HG03064 (cell line): Measurements from ENCODE around the gene KAZN.

ENCODE experiments used
- ATAC-seq: cut with Tn5 transposase; IDR thresholded peaks from one replicate; pipeline ENCODE4 v1.9.1; 2021; ENCODE audit warnings: low read depth; ENCODE audit not compliant: unreplicated experiment

The KAZN gene

DNA sequence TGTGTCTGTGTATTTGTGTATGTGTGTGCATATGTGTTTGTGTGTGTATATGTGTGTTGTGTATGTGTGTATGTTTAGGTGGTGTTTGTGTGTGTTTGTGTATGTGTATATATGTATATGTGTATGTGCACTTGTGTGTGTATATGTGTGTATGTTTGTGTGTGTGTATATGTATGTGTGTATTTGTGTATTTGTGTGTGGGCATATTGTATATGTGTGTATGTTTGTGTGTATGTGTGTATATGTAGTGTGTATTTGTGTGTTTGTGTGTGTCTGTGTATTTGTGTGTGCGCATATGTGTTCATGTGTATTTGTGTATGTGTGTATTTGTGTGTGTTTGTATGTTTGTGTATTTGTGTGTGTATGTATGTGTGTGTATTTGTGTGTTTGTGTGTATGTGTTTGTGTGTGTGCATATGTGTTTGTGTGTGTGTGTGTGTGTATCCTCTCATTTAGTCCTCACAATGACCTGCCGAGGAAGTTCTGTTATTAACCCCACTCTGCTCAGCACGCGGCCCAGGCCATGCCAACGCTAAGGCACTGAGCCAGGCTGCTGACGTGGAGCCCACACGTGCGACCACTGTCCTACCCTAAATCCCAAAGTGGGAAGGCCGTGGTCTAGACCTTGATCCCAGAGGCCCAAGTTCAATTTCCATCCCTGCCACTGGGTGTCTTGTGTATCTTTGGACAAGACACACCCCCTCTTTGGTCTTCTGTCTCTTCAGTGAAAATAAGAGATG lies 511.8 kb downstream of the KAZN start:
- ATAC-seq, result no peak

DNA sequence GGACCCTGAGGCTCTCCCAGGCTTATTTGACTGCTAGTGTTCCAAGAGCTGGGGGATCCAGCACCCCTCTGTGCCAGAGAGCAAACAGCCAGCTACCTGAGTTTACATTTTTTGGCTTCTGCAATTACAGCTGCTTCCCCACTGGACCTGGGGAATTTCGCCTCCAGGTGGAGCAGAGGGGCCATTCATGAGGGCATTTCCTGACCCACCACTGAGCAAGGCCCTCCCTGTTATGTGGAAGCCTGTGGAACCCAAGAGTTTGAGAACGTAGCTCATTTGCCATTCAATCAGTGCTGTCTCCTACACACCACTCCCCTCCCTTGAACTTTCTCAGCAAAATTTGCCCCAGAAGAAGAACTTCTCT lies 512.4 kb downstream of the KAZN start:
- ATAC-seq, result no peak

DNA sequence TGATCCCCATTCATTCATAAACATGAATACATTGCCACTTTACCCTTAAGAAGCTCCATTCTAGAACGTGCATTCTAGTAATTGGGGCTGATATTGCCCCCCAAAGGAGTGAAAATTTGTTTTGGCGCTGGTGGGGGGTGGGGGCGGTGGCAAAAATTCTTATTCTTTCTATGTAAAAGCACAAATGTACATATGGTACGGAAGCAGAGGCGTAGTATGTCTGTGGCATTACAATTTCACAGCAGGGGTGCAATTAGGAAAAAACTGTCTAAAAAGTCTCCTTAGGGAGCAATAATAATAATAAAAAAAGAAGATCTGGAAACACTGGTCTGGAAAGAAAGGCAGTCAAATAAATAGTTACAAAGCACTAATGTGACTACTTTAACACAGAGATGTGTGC lies 514.7 kb downstream of the KAZN start:
- ATAC-seq, result no peak

DNA sequence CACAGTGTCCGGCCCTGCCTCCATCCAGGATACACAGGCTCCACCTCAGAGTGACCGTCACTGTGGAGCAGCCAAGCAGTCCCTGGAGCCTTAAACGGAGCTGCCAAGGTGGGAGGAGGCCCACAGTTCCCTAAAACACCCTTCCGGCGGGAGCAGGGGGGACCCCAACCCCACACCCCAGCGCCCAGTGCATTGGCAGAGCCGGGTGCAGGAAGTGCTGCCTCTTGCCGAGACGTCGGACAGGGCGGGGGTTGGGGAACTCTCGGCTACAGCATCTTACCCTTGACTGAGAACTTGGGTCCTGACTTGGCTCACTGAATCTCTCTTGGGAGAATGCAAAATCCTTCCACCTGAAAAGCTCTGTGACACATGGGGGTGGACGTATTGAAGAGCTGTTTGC lies 516.4 kb downstream of the KAZN start:
- ATAC-seq, result no peak

DNA sequence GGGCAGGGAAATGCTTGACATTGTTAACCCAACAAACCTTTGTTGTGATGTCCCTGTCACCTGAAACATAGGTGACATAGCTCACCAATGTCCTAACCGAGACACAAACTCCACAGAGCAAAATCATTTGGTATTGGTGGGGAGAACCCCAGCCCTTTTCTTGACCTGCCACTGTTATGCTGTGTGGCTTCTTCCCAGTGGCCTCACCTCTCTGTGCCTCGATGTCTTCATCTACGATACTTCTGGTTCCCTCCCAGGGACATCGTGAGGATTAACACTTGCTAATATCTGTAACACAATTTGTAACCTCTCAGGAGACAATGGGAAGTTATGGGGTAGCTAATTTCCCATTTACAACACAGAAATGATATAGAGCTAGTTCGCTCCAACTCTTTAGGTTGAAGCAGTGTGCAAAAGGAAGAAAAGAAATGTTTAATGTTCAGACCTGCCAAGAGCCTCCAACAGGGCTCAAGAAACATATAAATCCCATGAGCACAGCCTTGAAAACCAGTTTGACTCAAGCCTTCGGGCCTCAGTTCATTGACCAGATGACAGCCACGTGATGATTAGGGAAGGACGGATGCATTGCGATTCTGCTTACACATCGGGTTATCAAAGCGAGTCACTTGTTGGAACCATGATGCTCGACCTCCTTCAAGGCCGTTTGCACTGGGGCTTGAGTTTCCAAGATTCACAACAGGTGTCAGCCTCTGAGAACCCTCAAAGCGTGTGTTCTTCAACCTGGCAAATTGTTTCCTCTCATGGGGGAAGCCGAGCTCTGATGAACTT lies 517.3 kb downstream of the KAZN start:
- ATAC-seq, result no peak

DNA sequence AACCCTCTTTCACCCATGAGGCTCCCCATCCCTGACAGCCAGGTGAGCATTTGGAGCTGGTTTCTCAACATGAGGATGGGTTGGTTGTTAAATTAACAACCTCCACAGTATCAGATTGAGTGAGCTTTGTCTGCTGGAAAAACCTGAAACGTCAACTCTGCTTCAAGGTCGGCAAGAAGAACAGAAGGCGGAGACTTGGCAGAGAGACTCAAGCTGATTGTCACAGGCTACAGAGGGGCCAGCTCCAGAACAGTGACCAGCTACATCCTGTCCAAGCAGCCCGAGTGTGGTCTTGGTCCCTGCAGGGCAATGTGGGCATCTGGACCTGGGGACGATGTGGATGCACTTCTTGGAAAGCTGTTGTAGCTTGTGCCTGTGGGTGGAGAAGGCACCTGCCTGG lies 518.5 kb downstream of the KAZN start:
- ATAC-seq, result no peak

DNA sequence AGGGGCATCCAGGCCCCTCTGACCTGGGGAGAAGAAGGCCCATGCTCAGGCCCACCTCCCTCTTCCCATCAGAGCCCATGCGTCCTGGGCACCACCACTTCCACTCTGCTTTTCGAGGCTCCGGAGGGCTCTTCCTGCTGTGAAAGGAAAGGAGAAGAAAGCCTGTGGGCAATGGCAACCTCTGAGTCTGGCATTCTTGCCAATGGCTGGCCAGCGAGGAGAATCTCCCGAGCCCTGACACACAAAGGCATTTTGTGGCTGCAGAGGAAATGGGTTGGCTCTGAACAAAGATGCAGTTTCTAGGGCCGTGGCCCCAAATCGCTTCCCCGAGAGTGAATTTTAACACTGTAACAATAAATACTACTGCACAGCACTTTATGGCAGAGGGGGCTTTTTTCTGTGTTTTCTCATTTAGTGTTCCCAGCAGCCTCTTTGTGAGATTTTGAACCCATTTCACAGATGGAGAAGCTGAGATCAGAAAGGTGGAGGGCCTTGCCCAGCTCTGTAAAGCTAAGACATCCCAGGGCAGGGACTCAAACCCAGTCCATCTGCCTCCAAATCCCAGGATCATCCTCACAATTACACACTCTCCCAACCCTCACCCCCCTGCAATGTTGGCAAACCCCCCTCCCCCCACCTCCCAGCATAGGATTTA lies 519.3 kb downstream of the KAZN start:
- ATAC-seq, result no peak

DNA sequence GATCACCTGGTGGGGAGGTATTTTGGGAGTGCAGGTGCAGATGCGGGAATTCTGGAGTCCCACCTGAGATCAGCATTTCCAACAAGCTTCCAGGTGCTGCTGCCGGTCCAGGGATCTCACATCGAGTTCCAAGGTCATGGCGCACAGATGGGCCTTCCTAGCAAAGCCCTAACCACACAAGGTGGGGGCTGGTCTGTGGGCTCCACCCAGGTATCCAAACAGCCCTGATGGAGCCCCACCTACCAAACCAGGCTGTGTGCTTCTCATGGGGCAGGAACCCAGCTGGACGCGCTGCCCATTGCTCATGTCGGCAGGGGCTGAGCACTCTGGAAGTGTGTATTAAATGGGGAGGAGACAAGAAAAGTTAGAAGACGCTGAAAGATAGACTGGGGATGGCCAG lies 520.1 kb downstream of the KAZN start:
- ATAC-seq, result no peak

DNA sequence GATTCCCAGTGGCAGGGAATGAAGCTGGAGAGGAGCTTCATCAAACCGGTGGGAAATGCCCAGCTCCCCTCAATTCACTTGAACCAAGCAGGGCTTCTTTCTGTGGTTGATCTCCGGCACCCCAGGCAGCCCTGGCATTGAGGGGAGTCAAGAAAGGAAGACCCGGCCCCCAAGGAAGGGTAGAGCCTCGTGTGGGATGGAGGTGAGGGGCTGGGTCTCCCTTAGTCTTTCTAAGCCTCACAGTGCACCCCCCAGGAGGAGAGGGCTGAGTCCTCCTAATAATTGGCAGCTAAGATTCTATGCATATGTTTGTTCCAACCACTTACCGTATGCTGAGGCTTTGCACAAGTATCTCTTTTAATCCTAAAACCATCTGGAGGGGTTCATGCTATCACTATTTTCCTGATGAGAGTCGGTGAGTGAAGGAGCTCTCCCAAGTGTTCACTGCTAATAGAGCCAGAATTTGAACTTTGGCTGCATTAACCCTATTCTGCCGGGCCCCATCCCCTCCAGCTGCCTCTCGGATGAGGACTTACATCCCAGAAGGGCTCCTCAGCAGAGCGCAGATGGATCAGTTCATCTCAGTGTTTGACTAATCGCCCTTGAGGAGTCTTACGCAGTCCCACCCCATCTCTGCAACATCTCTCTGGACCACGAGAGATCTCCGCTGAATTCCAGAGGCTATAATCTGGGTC lies 521.9 kb downstream of the KAZN start:
- ATAC-seq, result no peak

DNA sequence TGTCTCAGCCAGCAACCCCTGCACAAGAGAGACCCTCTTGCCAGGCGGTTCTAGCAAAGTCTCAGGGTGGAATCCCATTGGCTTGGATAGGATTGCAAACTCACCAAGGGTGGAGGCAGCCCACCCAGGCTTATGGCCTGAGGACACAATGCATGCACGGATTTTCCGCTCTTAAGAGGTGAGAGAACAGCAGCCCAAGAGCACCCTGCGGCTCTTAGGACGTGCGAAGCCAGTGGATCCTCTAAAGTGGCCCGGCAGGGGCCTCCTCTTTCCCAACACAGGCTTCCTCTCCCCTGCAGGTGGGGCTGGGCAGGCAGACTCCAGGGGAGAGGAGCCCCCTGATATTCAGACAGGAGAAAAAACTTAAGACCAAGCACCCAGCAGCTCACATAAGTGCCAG lies 523.8 kb downstream of the KAZN start:
- no peak for ATAC-seq

DNA sequence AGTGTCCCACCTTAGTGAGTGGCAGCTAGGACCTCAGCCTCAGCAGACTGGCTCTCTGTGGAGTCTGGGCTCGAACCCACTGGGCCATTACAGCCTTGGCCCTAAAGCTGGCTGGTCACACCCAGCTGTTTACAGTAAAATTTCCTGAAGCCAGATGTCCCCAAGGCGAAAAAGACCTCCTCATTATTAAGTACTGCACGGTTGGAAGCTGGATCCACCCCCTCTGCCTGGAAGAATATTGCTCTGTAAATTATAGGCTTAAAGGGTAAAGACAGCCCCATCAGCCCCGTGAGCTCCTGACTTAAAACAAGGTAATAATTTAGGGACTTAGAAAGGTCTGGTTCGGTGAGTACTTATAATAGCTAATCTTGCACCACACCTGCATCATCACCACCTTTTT lies 524.8 kb downstream of the KAZN start:
- no peak for ATAC-seq

DNA sequence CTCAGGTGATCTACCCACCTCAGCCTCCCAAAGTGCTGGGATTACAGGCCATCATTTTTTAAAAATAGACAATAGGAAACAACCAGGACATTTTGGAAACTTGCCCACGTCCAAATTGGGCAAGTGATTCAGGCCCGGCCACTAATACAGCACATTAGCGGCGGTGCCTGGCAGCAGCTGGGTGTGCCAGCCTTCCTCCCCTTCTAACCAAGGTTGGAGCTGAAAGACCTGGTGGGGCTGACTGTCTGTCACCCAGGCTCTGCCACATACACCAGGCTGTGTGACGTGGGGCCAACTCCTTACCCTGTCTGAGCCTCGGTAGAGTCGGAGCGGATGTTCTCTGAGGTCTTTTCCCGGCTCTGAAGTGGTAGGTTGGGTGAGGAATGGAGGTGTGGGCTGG lies 525.4 kb downstream of the KAZN start:
- no peak for ATAC-seq

DNA sequence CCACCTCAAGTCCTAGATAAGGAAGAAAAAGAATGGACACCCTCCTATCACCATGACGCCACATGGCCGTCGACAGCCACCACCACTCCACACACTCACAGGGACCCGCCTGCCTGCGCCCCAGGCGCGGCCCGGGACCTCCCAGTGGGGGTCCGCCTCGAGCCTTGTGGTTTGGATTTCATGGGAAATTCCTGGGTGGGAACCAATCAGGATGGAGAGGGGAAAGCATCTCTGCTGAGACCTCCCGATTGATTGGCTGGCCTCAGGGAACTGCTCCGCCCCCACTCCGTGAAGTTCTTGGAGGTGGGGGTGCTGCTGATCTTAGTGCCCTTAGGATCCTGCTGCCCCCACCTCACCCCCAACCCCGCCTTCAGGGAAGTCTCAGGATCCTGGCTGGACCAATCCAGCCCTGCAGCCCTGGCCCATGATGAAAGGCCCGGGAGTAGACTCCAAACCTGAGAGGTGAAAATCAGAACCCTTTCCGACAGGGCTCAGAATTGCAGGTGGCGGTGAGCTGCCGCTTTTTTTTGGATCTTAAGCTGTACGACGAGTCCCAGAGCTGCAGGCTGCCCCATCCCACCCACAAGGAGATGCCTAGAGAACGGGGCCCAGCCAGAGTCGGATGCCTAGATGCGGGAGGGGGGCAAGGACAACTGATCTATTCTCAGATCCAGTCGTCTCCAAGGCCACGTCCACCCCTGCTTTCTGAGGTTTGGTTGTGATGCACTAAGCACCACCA lies 526.0 kb downstream of the KAZN start:
- ATAC-seq, result no peak

DNA sequence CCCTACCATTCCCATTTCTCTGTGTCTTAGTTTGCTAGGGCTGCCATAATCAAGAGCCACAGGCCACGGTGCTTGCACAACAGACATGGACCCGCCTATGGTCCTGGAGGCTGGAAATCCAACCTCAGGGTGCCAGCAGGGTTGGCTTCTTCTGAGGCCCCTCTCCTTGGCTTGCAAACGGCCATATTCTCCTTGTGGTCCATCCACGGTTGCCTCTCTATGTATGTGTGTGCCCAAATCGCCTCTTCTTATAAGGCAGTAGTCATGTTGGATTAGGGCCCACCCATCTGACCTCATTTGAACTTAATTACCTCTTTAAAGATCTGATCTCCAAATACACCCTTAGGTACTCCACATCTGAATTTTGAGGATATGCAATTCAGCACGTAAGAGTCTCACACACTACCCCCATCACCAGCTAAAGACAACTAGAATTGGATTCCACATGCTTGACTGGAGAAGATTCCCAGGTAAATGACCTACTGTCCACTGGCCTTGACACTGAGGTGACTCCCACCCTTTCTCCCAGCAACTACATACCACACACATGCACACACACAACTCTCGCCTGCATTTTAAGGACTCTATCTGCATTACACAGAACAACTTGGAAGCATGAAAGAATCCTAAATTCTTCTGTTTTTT lies 526.7 kb downstream of the KAZN start:
- ATAC-seq, result no peak

DNA sequence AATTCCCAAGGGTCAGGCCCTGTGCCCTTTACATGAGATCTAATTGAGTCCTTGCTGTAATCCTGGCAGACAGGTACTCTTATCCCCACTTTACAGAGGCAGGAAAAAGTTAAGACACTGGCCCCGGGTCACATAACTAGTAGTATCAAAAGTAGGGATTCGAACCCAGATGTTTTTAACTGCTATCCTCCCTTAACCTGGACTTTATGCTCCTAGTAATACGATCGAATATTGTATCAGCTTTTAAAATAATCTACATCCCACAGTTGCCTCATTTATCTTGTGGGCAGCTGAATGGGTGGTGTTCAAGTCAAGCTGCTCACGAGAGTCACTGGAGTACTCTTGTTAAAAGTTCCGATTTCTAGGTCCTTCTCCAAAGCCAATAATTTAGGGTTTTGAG lies 529.6 kb downstream of the KAZN start:
- no peak for ATAC-seq

DNA sequence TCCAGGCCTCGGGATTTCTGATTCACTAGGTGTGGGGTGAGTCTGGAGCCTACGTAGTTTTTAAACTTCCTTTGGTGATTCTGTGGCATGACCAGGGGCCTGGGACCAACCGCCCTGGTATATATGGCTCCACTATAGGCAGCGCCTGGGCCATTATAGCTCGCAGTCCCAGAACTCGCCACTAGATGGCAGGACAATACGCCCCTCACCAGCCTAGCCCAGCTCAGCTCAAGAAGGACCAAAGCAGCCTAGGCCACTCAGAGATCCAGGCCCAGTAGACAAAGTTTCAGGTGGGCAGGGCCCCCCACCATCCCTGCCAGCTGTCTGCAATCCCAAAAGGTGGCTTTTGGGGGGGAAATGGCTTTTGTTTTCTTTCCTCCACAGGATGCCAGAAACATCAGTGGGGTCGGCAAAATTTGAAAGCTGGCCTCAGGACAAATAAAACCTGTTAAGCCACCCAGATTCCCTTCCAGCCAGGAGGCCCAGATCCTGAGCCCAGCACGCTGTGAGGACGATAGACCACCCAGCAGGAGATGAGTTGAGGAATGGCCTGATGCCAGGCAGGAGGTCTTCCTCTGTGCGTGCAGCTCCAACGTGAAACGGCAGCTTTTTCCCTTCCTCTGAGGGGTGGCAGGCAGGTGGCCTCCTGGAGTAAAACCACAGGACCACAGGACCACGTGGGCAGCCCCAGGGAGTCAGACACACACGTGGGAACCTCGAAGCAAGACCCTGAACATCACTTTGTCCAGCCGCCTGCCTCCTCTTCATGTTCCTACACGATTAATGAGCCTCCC lies 530.2 kb downstream of the KAZN start:
- no peak for ATAC-seq

DNA sequence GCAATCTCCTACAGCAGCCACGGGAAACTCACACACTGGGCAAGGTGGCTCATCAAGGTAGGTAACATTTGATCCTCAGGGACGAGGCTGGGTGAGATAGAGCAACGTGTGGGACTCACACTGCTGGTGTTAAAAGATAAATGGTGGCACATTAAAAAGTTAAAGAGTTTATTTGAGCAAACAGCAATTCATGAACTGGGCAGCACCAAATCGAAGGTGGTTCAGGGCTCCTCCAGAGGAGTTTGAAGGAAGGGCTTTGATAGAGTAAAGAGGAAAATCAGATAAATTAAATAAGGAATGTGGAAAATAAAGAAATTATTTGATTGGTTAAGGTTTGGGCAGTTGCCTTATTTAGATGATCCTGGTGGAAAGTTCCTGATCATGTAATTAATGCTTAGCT lies 531.5 kb downstream of the KAZN start:
- no peak for ATAC-seq

DNA sequence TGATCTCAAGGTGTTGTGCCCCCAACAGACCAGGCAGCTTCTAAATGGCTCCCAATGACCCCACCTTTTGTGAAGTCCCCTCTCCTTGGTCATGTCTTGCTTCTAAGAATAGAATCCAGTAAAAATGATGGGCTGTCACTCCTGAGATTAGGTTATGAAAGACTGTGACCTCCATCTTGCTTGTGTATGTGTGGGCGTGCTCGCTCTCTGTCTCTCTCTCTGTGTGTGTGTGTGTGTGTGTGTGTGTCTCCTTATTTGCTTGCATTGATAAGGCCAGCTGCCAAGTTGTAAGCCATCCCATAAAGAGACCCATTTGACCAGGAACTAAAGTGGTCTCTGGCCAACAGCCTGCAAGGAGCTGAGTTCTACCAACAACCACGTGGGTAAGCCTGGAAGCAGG lies 532.1 kb downstream of the KAZN start:
- no peak for ATAC-seq

DNA sequence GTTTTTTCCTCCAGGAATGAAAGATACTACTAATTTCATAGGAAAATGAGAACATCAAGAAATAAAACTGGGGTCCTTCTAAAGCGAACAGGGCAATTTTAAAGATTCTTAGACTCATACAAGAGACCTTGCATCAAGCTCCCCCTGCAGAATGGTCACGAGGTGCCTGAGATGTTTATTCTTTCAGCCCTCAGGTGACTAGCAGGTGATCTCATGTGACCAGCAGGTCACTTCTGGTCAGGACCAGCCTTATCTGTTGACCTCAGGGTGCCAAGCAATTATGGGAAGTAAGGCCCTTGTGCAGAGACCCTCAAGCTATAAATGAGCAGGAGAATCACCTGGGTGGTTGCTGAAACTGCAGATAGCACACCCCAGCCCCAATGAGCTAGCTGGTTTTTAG lies 534.5 kb downstream of the KAZN start:
- ATAC-seq, result no peak
